ENCODE measurements around the gene AP2B1.

- TF ChIP-seq EZH2phosphoT487 (IDR thresholded peaks at IDR 0.05; ENCODE audit: low read length) (no peak), CTCF (IDR thresholded peaks at IDR 0.05; ENCODE audit: low read length) (no peak)
Observed at GRCh38 chr17:35717475-35717874, 130.4 kb downstream of the AP2B1 start.
